Measurements from ENCODE around the gene DYNC1LI1.

DYNC1LI1 gene

DNA sequence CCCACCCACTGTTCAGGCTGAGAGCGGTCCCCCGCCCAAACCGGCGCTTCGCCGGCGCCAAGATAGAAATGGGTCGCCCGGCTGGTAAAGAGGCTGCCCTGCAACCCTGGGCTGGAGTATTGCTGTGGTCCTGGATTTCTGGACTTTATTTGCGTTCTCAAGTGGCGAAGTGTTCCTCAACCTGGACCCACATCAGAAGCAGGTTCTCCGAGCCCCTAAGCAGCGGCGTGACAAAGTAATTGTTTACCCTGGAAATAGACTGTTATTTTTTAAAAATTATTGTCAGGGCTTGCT lies 481 bp upstream of the DYNC1LI1 start:
- H3K9me3 ChIP-seq: no peaks in the 10 kb centered on the region
- H3K4me3 ChIP-seq: peak overlapping the region; percentile 90
- H3K36me3 ChIP-seq (replicated peaks): peaks cover 3% of the 10 kb centered on the region
- in situ Hi-C loops (cut with MboI; ENCODE audit: low sequenced_read_pairs): no loop called here
- H3K27me3 ChIP-seq (ENCODE audit: low read depth): no peaks in the 10 kb centered on the region
- H3K4me1 ChIP-seq: peaks cover 16% of the 10 kb centered on the region
- DNase-seq (ENCODE audit: low spot score in 2 of 2): no peak

GRCh38 chr3:32569540-32570420 lies 878 bp downstream of the DYNC1LI1 start:
- in situ Hi-C loops (cut with MboI; ENCODE audit: low sequenced_read_pairs): no loop called here
- Histone ChIP-seq H3K4me3 (peak overlapping the region; percentile 90), H3K9me3 (no peaks in the 10 kb centered on the region), H3K27me3 (ENCODE audit: low read depth) (no peaks in the 10 kb centered on the region), H3K4me1 (peaks cover 16% of the 10 kb centered on the region), H3K36me3 (replicated peaks) (peaks cover 8% of the 10 kb centered on the region)
- DNase-seq (ENCODE audit: low spot score in 2 of 2): peak; percentile 76 to 85

- no peaks in the 10 kb centered on the region for H3K27me3 ChIP-seq (ENCODE audit: low read depth)
- peaks cover 8% of the 10 kb centered on the region for H3K36me3 ChIP-seq (replicated peaks)
- peaks cover 16% of the 10 kb centered on the region for H3K4me1 ChIP-seq
- H3K9me3 ChIP-seq: no peaks in the 10 kb centered on the region
- peak overlapping the region; percentile 90 for H3K4me3 ChIP-seq
- in situ Hi-C loops (cut with MboI; ENCODE audit: low sequenced_read_pairs): no loop called here
- no peak for DNase-seq (ENCODE audit: low spot score in 2 of 2)
Measured at GRCh38 chr3:32568953-32569352, 1.7 kb downstream of the DYNC1LI1 start.

DNA sequence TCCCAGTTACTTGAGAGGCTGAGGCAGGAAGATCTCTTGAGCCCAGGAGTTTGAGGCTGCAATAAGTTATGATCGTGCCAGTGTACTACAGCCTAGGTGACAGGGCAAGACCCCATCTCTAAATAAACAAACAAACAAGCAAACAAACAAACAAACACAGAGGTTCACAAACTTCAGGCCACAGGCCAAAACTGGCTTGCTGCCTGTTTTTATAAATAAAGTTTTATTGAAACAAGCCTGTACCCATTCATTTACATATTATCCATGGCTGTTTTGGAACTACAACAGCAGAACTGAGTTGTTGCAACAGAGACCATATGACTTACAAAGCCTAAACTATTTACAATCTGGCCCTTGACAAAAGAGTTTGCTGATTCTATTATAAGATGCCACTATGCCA lies 6.5 kb downstream of the DYNC1LI1 start:
- Histone ChIP-seq H3K4me3 (no peak overlapping the region), H3K4me1 (peaks cover 11% of the 10 kb centered on the region), H3K36me3 (replicated peaks) (peaks cover 8% of the 10 kb centered on the region), H3K27me3 (ENCODE audit: low read depth) (no peaks in the 10 kb centered on the region), H3K9me3 (no peaks in the 10 kb centered on the region)
- in situ Hi-C loops (cut with MboI; ENCODE audit: low sequenced_read_pairs): no loop called here
- no peak for DNase-seq (ENCODE audit: low spot score in 2 of 2)

DNA sequence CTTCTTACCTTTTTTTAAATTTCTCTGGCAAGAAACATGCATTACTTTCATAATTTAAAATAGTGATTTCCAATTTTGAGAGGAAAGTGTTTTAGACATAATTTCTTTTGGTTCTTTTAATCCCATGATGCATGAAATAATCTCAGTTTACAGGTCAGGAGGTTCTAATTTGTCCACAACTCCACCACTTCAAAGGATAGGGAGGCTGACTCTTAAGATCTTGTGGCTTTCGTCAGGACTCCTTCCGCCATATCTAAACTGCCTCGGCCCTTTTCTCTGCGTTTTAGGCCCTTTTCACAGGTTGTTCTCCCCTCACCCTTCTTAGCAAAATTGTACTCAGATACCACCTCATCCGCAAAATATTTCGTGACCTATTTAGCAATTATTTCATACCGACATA lies 8.0 kb downstream of the DYNC1LI1 start:
- Histone ChIP-seq H3K27me3 (ENCODE audit: low read depth) (no peaks in the 10 kb centered on the region), H3K9me3 (no peaks in the 10 kb centered on the region), H3K4me1 (no peaks in the 10 kb centered on the region), H3K4me3 (no peak overlapping the region), H3K36me3 (replicated peaks) (peaks cover 8% of the 10 kb centered on the region)
- no peak for DNase-seq (ENCODE audit: low spot score in 2 of 2)
- in situ Hi-C loops (cut with MboI; ENCODE audit: low sequenced_read_pairs): no loop called here

DNA sequence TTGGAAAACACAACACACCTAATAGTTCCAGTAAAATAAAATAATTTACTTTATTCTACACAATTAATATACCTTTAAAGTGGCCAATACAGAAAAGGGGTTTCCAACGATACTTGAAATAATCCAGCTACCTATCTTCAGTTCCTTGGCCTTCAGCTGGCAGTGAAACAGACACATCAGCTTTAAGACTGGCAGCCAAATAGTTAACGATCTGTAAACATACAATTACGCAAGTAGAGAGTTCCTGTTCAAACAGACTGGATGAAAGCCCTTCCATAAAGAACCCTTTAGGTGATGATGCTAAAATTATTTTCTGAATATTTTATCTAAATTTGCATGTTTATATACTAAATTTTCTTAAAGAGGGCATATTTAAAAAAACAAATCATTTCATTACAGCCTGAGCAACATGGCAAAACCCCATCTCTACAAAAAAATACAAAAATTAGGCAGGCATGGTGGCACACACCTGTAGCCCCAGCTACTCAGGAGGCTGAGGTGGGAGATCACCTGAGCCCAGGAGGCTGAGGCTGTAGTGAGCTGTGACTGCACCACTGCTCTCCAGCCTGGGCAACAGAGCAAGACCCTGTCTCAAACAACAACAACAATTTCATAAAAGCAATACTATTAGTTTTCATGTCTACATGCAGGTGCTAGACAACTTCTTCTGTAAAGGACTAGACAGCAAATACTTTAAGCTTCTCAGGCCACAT lies 12.9 kb downstream of the DYNC1LI1 start:
- in situ Hi-C loops (cut with MboI; ENCODE audit: low sequenced_read_pairs): no loop called here
- H3K4me1 ChIP-seq: peaks cover 6% of the 10 kb centered on the region
- no peak for DNase-seq (ENCODE audit: low spot score in 2 of 2)
- H3K4me3 ChIP-seq: no peak overlapping the region
- no peaks in the 10 kb centered on the region; the same call in 1 of the 2 replicates for H3K36me3 ChIP-seq (replicated peaks)
- H3K27me3 ChIP-seq (ENCODE audit: low read depth): no peaks in the 10 kb centered on the region
- no peaks in the 10 kb centered on the region for H3K9me3 ChIP-seq

- no peak for DNase-seq (ENCODE audit: low spot score in 2 of 2)
- Histone ChIP-seq H3K27me3 (ENCODE audit: low read depth) (no peaks in the 10 kb centered on the region), H3K36me3 (replicated peaks) (no peaks in the 10 kb centered on the region), H3K4me1 (peaks cover 6% of the 10 kb centered on the region), H3K4me3 (no peak overlapping the region), H3K9me3 (no peaks in the 10 kb centered on the region)
- in situ Hi-C loops (cut with MboI; ENCODE audit: low sequenced_read_pairs): no loop called here
Measured at GRCh38 chr3:32556332-32556731, 14.3 kb downstream of the DYNC1LI1 start.

GRCh38 chr3:32553973-32554372 lies 16.7 kb downstream of the DYNC1LI1 start:
- in situ Hi-C loops (cut with MboI; ENCODE audit: low sequenced_read_pairs): no loop called here
- no peaks in the 10 kb centered on the region for H3K27me3 ChIP-seq (ENCODE audit: low read depth)
- H3K9me3 ChIP-seq: no peaks in the 10 kb centered on the region
- H3K4me1 ChIP-seq: peaks cover 11% of the 10 kb centered on the region
- no peak overlapping the region for H3K4me3 ChIP-seq
- no peaks in the 10 kb centered on the region for H3K36me3 ChIP-seq (replicated peaks)
- no peak for DNase-seq (ENCODE audit: low spot score in 2 of 2)

DNA sequence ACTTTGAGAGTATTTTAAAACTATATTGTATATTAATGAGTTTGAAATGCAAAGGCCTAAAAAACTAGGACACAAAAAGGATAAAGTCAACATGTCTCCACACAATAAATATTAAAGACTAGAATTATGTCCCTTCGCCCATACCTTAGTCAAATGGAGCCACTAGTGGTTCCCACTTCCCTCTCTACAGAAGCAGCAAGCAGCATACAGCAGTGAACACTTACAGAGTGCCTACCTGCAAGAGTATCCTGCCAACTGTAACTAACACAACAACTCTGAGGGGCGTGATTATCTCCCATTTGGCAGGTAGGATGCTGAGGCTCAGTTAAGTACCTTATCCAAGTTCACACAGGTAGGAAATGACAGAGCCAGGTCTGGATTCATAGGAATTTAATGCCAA lies 17.2 kb downstream of the DYNC1LI1 start:
- H3K4me1 ChIP-seq: peaks cover 15% of the 10 kb centered on the region
- no peaks in the 10 kb centered on the region for H3K36me3 ChIP-seq (replicated peaks)
- H3K27me3 ChIP-seq (ENCODE audit: low read depth): no peaks in the 10 kb centered on the region
- H3K4me3 ChIP-seq: no peak overlapping the region
- in situ Hi-C loops (cut with MboI; ENCODE audit: low sequenced_read_pairs): no loop called here
- DNase-seq (ENCODE audit: low spot score in 2 of 2): no peak
- no peaks in the 10 kb centered on the region for H3K9me3 ChIP-seq

DNA sequence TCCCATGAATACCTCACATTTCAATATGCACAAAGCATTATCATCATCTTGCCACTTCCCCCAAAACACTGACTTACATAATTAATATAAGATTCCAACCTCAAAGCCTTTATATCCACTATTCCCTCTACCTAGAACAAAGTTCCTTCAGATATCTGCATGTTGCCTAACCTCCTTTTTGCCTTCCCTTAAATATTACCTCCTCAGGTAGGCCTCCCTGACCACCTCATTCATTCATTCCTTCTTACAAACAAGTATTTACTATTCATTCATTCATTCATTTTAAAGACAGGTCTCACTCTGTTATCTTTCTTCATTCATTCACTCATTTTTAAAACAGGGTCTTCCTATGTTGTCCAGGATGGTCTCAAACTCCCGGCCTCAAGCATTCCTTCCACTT lies 18.6 kb downstream of the DYNC1LI1 start:
- in situ Hi-C loops (cut with MboI; ENCODE audit: low sequenced_read_pairs): no loop called here
- H3K4me3 ChIP-seq: no peak overlapping the region

GRCh38 chr3:32551496-32551895 lies 19.2 kb downstream of the DYNC1LI1 start:
- Histone ChIP-seq H3K4me1 (peaks cover 24% of the 10 kb centered on the region), H3K27me3 (ENCODE audit: low read depth) (no peaks in the 10 kb centered on the region), H3K36me3 (replicated peaks) (no peaks in the 10 kb centered on the region), H3K4me3 (no peak overlapping the region), H3K9me3 (no peaks in the 10 kb centered on the region)
- in situ Hi-C loops (cut with MboI; ENCODE audit: low sequenced_read_pairs): no loop called here
- no peak for DNase-seq (ENCODE audit: low spot score in 2 of 2)

More for the DNA sequence above, 18.6 kb downstream of the DYNC1LI1 start:
- H3K27me3 ChIP-seq (ENCODE audit: low read depth): no peaks in the 10 kb centered on the region
- H3K36me3 ChIP-seq (replicated peaks): no peaks in the 10 kb centered on the region
- peaks cover 24% of the 10 kb centered on the region for H3K4me1 ChIP-seq
- no peak for DNase-seq (ENCODE audit: low spot score in 2 of 2)
- H3K9me3 ChIP-seq: no peaks in the 10 kb centered on the region

DNA sequence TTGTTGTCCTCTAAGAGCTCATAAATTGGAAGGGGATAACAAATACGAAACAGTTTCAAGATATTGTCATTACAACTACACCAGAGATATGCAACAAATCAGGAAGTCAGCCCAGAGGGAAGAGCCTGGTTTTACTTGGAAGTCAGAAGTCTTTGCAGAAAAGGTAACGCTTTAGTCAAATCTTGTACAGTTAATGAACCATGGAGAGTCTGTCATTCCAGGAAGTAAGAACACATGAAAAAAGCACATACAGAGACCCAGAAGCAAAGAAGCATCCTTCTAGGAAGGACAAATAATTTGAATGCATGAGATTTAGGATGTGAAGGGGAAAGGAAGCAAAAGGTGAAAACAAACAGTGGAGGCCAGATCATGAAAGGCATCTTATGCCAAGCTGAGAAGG lies 19.6 kb downstream of the DYNC1LI1 start:
- in situ Hi-C loops (cut with MboI; ENCODE audit: low sequenced_read_pairs): no loop called here
- H3K9me3 ChIP-seq: no peaks in the 10 kb centered on the region
- H3K27me3 ChIP-seq (ENCODE audit: low read depth): no peaks in the 10 kb centered on the region
- peaks cover 24% of the 10 kb centered on the region for H3K4me1 ChIP-seq
- H3K36me3 ChIP-seq (replicated peaks): no peaks in the 10 kb centered on the region
- DNase-seq (ENCODE audit: low spot score in 2 of 2): no peak
- H3K4me3 ChIP-seq: no peak overlapping the region

DNA sequence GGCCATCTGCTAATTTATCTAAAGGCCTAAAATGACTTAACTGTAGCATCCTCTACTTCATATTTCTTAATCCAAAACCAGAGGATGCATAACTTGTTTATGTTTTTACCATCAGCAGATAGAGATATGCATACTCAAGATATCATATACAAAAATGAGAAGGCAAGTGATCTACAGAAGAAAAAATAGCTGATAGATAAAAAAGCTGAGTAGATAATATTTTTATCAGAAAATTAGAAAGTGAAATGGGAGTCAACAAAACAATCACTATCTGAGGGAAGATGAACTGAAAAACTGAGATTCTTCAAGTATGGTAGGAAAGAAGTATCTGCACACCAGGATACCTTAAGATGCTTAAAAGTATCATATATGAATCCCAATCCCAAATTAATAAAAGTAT lies 25.4 kb downstream of the DYNC1LI1 start:
- in situ Hi-C loops (cut with MboI; ENCODE audit: low sequenced_read_pairs): no loop called here
- peaks cover 4% of the 10 kb centered on the region for H3K36me3 ChIP-seq (replicated peaks)
- no peaks in the 10 kb centered on the region for H3K9me3 ChIP-seq
- peaks cover 18% of the 10 kb centered on the region for H3K4me1 ChIP-seq
- DNase-seq (ENCODE audit: low spot score in 2 of 2): no peak
- no peaks in the 10 kb centered on the region for H3K27me3 ChIP-seq (ENCODE audit: low read depth)
- H3K4me3 ChIP-seq: no peak overlapping the region

- Histone ChIP-seq H3K4me1 (peaks cover 18% of the 10 kb centered on the region), H3K4me3 (no peak overlapping the region), H3K9me3 (no peaks in the 10 kb centered on the region), H3K36me3 (replicated peaks) (peaks cover 8% of the 10 kb centered on the region), H3K27me3 (ENCODE audit: low read depth) (no peaks in the 10 kb centered on the region)
- no peak for DNase-seq (ENCODE audit: low spot score in 2 of 2)
- in situ Hi-C loops (cut with MboI; ENCODE audit: low sequenced_read_pairs): no loop called here
Measured at GRCh38 chr3:32544894-32545293, 25.8 kb downstream of the DYNC1LI1 start.

Data from HAP-1 (cell line).